HepG2 (cell line): ENCODE measurements around the gene METTL16. TPM values are rescaled to one million over a fixed set of nuclear protein-coding genes. Genes with fewer than 3 reads are reported as not detected.

Source experiments
- ATAC-seq: fragments of 200-7000 bp; cut with Tn5 transposase; 3 replicates; pipeline ENCODE4 v1.9.1; 2020; ENCODE audit warnings: mild to moderate bottlenecking, moderate library complexity
- BruUV-seq: library from RNA; stranded (reverse); fragments of 400-500 nt; replicated peaks from 2 replicates; lab custom pipeline; 2021; lab: Mats Ljungman, UMichigan
- CTCF ChIA-PET: fragments of 300-600 bp; formaldehyde crosslinking; extraction: SDS; loops from one replicate; lab custom pipeline; 2021; ENCODE audit warnings: low total read pairs, inconsistent platforms, low intra/inter-chr PET ratio; lab: Yijun Ruan, JAX
- POLR2A ChIA-PET: fragments of 350-600 bp; sonication (Branson Sonifier 250); formaldehyde crosslinking; loops from one replicate; lab custom pipeline; 2020; ENCODE audit warnings: antibody characterized with exemption, inconsistent platforms; lab: Yijun Ruan, JAX
- DNase-seq: peaks from one replicate; pipeline ENCODE4 v3.0.0-alpha.2; 2015; ENCODE audit warnings: low spot score
- FAIRE-seq: peaks from 3 replicates; lab custom pipeline; 2011; peaks lifted over from hg19 to GRCh38; lab: Jason Lieb, UNC
- H2AFZ ChIP-seq: one replicate; pipeline ENCODE4 v1.6.1; 2011; ENCODE audit warnings: low read length, inconsistent platforms
- H3K27ac ChIP-seq: fragments of 300-600 bp; 3 replicates; pipeline ENCODE4 v1.8.0; 2011; ENCODE audit warnings: mixed run types, mild to moderate bottlenecking, mixed read lengths, low read length, inconsistent platforms; ENCODE audit not compliant: insufficient read depth; ENCODE audit errors: extremely low read length
- H3K27me3 ChIP-seq, 2 experiments: fragments of 200-600 bp in 1 of 2; 2 replicates in 1 of 2; 3 replicates in 1 of 2; pipeline versions ENCODE4 v1.6.0 to v1.8.0; 2011; ENCODE audit warnings: low read length in 2 of 2, mild to moderate bottlenecking in 2 of 2, moderate library complexity in 2 of 2, inconsistent platforms in 1 of 2; ENCODE audit not compliant: insufficient read depth in 2 of 2, control insufficient read depth in 1 of 2
- H3K36me3 ChIP-seq, 2 experiments: fragments of 200-600 bp in 1 of 2; replicated peaks in 1 of 2; 2 replicates in 1 of 2; 3 replicates in 1 of 2; pipeline versions ENCODE4 v1.5.1 to v1.8.0; 2011; ENCODE audit warnings: low read length in 2 of 2, inconsistent platforms in 1 of 2; ENCODE audit not compliant: insufficient read depth in 2 of 2, control insufficient read depth in 1 of 2
- H3K4me1 ChIP-seq: 2 replicates; pipeline ENCODE4 v1.5.1; 2012; ENCODE audit warnings: low read length, inconsistent platforms; ENCODE audit not compliant: insufficient read depth
- H3K4me2 ChIP-seq: 2 replicates; pipeline ENCODE4 v1.6.0; 2011; ENCODE audit warnings: low read depth, low read length, inconsistent platforms
- H3K4me3 ChIP-seq, 3 experiments: fragments of 200-600 bp in 1 of 3; sonication (generic), shearing (Covaris generic) in 1 of 3; replicated peaks in 1 of 3; 2 replicates each; pipeline ENCODE4 v1.5.1; 2011 to 2016; ENCODE audit warnings: low read length in 3 of 3, inconsistent platforms in 2 of 3, low read depth in 2 of 3, mild to moderate bottlenecking in 2 of 3, control low read depth in 1 of 3, mixed read lengths in 1 of 3; ENCODE audit not compliant: insufficient read depth in 1 of 3
- H3K79me2 ChIP-seq: one replicate; pipeline ENCODE4 v1.6.1; 2011; ENCODE audit warnings: low read length, inconsistent platforms; ENCODE audit not compliant: insufficient read depth
- H3K9ac ChIP-seq: 2 replicates; pipeline ENCODE4 v1.6.0; 2011; ENCODE audit warnings: mild to moderate bottlenecking, low read depth, low read length, inconsistent platforms; ENCODE audit not compliant: insufficient read depth
- H3K9me3 ChIP-seq: 2 replicates; pipeline ENCODE4 v1.5.1; 2012; ENCODE audit warnings: mild to moderate bottlenecking, low read length
- H4K20me1 ChIP-seq: 2 replicates; pipeline ENCODE4 v1.6.0; 2011; ENCODE audit warnings: inconsistent platforms, mild to moderate bottlenecking, low read length, moderate library complexity; ENCODE audit not compliant: insufficient read depth
- AGO1 ChIP-seq: fragments of 200-400 bp; formaldehyde crosslinking; IDR thresholded peaks from 2 replicates; pipeline ENCODE4 v1.6.1; 2017; ENCODE audit warnings: mild to moderate bottlenecking, low read depth, low read length, moderate library complexity; ENCODE audit not compliant: poor library complexity, severe bottlenecking
- CBX1 ChIP-seq: IDR thresholded peaks from one replicate; pipeline ENCODE4 v1.6.1; 2016; ENCODE audit warnings: antibody characterized with exemption, low read depth
- CHD2 ChIP-seq: IDR thresholded peaks from 2 replicates; pipeline ENCODE4 v1.6.1; 2011; ENCODE audit warnings: low read depth, low read length, improper control_type of control experiment
- GATA4 ChIP-seq: sonication (generic); IDR thresholded peaks from 2 replicates; pipeline ENCODE4 v1.6.1; 2016; ENCODE audit warnings: antibody characterized with exemption, low read depth, borderline replicate concordance
- HBP1 ChIP-seq: IDR thresholded peaks from 2 replicates; pipeline ENCODE4 v1.6.1; 2016; ENCODE audit warnings: low read depth, control low read depth
- HOXA7 ChIP-seq: sonication (generic); formaldehyde crosslinking; IDR thresholded peaks from 2 replicates; pipeline ENCODE4 v1.8.1; 2022; ENCODE audit warnings: mild to moderate bottlenecking, missing genetic modification reagents, moderate library complexity
- HOXD1 ChIP-seq: sonication (generic); formaldehyde crosslinking; IDR thresholded peaks from 2 replicates; pipeline ENCODE4 v1.5.0; 2020; ENCODE audit warnings: missing genetic modification reagents
- KDM3A ChIP-seq: IDR thresholded peaks from 2 replicates; pipeline ENCODE4 v1.6.1; 2018; ENCODE audit warnings: low read depth, missing compliant biosample characterization
- MYC ChIP-seq: sonication (generic); formaldehyde crosslinking; IDR thresholded peaks from 2 replicates; pipeline ENCODE4 v1.9.0; 2021; ENCODE audit warnings: missing genetic modification reagents, borderline replicate concordance
- PHB2 ChIP-seq: fragments of 450-650 bp; IDR thresholded peaks from 2 replicates; pipeline ENCODE4 v1.6.1; 2018; ENCODE audit not compliant: partially characterized antibody
- POLR2AphosphoS5 ChIP-seq: IDR thresholded peaks from 2 replicates; pipeline ENCODE4 v1.6.1; 2012; ENCODE audit warnings: low read depth, low read length
- TBL1XR1 ChIP-seq: fragments of 150-350 bp; IDR thresholded peaks from 2 replicates; pipeline ENCODE4 v1.6.1; 2014; ENCODE audit warnings: borderline replicate concordance, low read length; ENCODE audit not compliant: partially characterized antibody
- TSC22D2 ChIP-seq: sonication (generic); formaldehyde crosslinking; IDR thresholded peaks from 2 replicates; pipeline ENCODE4 v1.5.1; 2020; ENCODE audit warnings: missing genetic modification reagents, mild to moderate bottlenecking, borderline replicate concordance
- ZNF891 ChIP-seq: sonication (generic); formaldehyde crosslinking; IDR thresholded peaks from 2 replicates; pipeline ENCODE4 v1.5.0; 2020; ENCODE audit warnings: mild to moderate bottlenecking, missing genetic modification reagents
- WGBS: methylation state at CpG from one replicate; pipeline ENCODE4 v1.1.6; 2017; ENCODE audit warnings: low lambda C conversion rate; 5-methylcytosine and 5-hydroxymethylcytosine counted together
- in situ Hi-C: cut with HindIII; loops from 2 replicates; pipeline ENCODE4 v1.10.0; 2017; ENCODE audit warnings: low pct_unique_long_range_greater_than_20kb; ENCODE audit not compliant: extremely low pct_ligation_motif_present
- intact Hi-C: fragments of 100-400 bp; cut with micrococcal nuclease; formaldehyde crosslinking; loops from one replicate; pipeline ENCODE4 v1.10.0; 2022; ENCODE audit not compliant: unreplicated experiment
- polyA plus RNA-seq, 8 experiments: library from polyadenylated mRNA; depleted of rRNA in 3 of 8; stranded (reverse) in 7 of 8; unstranded in 1 of 8; fragments of >200 nt; fragmentation: Illumina TruSeq in 4 of 8; extraction: Trizol in 4 of 8; gene quantifications; 2 replicates each; pipeline versions ENCODE4 v1.2.1 to v1.2.3, GENCODE V29; 2011 to 2016; ENCODE audit warnings: low read depth in 4 of 8, missing spikeins in 1 of 8, mixed read lengths in 1 of 8; ENCODE audit not compliant: insufficient read depth in 1 of 8
- total RNA-seq, 5 experiments: library from RNA; depleted of rRNA; stranded (reverse); fragments of >200 nt; fragmentation: Illumina TruSeq; extraction: Trizol; gene quantifications; 2 replicates each; pipeline ENCODE4 v1.2.3, GENCODE V29; 2016; ENCODE audit warnings: low read depth in 1 of 5
- TF ChIP-seq, protein P1 (sequence below): sonication (generic); formaldehyde crosslinking; IDR thresholded peaks from one replicate; pipeline ENCODE4 v1.5.1; 2020; ENCODE audit warnings: mild to moderate bottlenecking, missing genetic modification reagents; ENCODE audit errors: not compliant biosample characterization
- TF ChIP-seq, protein P2 (sequence below): sonication (generic); formaldehyde crosslinking; IDR thresholded peaks from 2 replicates; pipeline ENCODE4 v1.4.0; 2020; ENCODE audit warnings: mild to moderate bottlenecking, missing genetic modification reagents

The METTL16 gene
- total and polyA plus RNA-seq, 2 of the 13 experiments (the other 11 are each of a cell fraction or from before 2014, with no cell fraction given) = 11.6 to 18.5 TPM

GRCh38 chr17:2368359-2368758 is 143.3 kb downstream of the METTL16 start:
- H3K4me1 ChIP-seq = no peaks in the 10 kb centered on the region
- intact Hi-C loops = no loop called here
- H4K20me1 ChIP-seq = no peaks in the 10 kb centered on the region
- in situ Hi-C loops = no loop called here
- H3K36me3 ChIP-seq = peaks cover 14 to 16% of the 10 kb centered on the region in 2 experiments; a peak in 3 of 5 replicates
- BruUV-seq = no TSS peak
- H3K27ac ChIP-seq = no peak overlapping the region
- CTCF ChIA-PET = no interaction called here
- no peak overlapping the region for H3K4me2 ChIP-seq
- DNase-seq = no peak
- TF ChIP-seq KDM3A (CRISPR knock-in tag) = no peak
- TF ChIP-seq GATA4 = no peak
- no peak for TF ChIP-seq AGO1
- no peak for TF ChIP-seq TSC22D2 (CRISPR knock-in tag)
- no peak for TF ChIP-seq HBP1 (CRISPR knock-in tag)
- no peak for TF ChIP-seq HOXA7 (CRISPR knock-in tag)
- TF ChIP-seq PHB2 = no peak
- TF ChIP-seq, protein P1, sequence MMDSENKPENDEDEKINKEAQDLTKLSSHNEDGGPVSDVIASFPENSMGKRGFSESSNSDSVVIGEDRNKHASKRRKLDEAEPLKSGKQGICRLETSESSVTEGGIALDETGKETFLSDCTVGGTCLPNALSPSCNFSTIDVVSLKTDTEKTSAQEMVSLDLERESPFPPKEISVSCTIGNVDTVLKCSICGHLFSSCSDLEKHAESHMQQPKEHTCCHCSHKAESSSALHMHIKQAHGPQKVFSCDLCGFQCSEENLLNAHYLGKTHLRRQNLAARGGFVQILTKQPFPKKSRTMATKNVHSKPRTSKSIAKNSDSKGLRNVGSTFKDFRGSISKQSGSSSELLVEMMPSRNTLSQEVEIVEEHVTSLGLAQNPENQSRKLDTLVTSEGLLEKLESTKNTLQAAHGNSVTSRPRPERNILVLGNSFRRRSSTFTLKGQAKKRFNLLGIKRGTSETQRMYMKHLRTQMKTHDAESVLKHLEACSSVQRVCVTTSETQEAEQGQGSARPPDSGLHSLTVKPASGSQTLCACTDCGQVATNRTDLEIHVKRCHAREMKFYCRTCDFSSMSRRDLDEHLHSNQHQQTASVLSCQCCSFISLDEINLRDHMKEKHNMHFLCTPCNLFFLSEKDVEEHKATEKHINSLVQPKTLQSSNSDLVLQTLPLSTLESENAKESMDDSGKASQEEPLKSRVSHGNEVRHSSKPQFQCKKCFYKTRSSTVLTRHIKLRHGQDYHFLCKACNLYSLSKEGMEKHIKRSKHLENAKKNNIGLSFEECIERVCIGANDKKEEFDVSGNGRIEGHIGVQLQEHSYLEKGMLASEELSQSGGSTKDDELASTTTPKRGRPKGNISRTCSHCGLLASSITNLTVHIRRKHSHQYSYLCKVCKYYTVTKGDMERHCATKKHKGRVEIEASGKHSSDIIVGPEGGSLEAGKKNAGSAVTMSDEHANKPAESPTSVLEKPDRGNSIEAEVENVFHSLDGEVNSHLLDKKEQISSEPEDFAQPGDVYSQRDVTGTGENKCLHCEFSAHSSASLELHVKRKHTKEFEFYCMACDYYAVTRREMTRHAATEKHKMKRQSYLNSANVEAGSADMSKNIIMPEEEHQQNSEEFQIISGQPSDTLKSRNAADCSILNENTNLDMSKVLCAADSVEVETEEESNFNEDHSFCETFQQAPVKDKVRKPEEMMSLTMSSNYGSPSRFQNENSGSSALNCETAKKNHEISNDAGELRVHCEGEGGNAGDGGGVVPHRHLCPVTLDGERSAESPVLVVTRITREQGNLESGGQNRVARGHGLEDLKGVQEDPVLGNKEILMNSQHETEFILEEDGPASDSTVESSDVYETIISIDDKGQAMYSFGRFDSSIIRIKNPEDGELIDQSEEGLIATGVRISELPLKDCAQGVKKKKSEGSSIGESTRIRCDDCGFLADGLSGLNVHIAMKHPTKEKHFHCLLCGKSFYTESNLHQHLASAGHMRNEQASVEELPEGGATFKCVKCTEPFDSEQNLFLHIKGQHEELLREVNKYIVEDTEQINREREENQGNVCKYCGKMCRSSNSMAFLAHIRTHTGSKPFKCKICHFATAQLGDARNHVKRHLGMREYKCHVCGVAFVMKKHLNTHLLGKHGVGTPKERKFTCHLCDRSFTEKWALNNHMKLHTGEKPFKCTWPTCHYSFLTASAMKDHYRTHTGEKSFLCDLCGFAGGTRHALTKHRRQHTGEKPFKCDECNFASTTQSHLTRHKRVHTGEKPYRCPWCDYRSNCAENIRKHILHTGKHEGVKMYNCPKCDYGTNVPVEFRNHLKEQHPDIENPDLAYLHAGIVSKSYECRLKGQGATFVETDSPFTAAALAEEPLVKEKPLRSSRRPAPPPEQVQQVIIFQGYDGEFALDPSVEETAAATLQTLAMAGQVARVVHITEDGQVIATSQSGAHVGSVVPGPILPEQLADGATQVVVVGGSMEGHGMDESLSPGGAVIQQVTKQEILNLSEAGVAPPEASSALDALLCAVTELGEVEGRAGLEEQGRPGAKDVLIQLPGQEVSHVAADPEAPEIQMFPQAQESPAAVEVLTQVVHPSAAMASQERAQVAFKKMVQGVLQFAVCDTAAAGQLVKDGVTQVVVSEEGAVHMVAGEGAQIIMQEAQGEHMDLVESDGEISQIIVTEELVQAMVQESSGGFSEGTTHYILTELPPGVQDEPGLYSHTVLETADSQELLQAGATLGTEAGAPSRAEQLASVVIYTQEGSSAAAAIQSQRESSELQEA = no peak
- TF ChIP-seq CHD2 = no peak
- TF ChIP-seq HOXD1 (CRISPR knock-in tag) = no peak
- no peak for TF ChIP-seq CBX1
- TF ChIP-seq MYC (CRISPR knock-in tag) = no peak
- no peak for TF ChIP-seq ZNF891 (CRISPR knock-in tag)
- no peak for TF ChIP-seq POLR2AphosphoS5
- no peak for TF ChIP-seq TBL1XR1
- TF ChIP-seq, protein P2, sequence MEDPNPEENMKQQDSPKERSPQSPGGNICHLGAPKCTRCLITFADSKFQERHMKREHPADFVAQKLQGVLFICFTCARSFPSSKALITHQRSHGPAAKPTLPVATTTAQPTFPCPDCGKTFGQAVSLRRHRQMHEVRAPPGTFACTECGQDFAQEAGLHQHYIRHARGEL (CRISPR knock-in tag) = no peak
- TF ChIP-seq, all 625 proteins: peak for 0
- FAIRE-seq (no peak), ATAC-seq (no peak)
- Histone ChIP-seq H3K9ac (no peak overlapping the region), H3K9me3 (no peaks in the 10 kb centered on the region), H2AFZ (no peak overlapping the region), H3K79me2 (no peaks in the 10 kb centered on the region), H3K27me3 (no peaks in the 10 kb centered on the region), H3K4me3 (no peak overlapping the region)
- POLR2A ChIA-PET = no interaction called here
- WGBS = 97% methylated on average over 5 of the region's 8 CpGs
